ENCODE results near the gene IRF9.

GRCh38 chr14:24133735-24134134, 27.3 kb upstream of the IRF9 start:
- no peak for TF ChIP-seq CTCF (IDR thresholded peaks at IDR 0.05; ENCODE audit: low read length)
- no peak for TF ChIP-seq EZH2 (IDR thresholded peaks at IDR 0.05; ENCODE audit: borderline replicate concordance, low read length)

Measured in OCI-LY1 (cell line).